Measurements from ENCODE around the gene SPDEF.

- TF ChIP-seq POLR2A (IDR thresholded peaks at IDR 0.05), result no peak
- no peak for TF ChIP-seq EP300 (IDR thresholded peaks at IDR 0.05)
These were observed 42.0 kb downstream of the SPDEF start for GRCh38 chr6:34514112-34514511.

Data from suprapubic skin (tissue), 2 donors.